ENCODE results near the gene ITGA5.
A peak's percentile ranks its signal among the peaks of the same experiment; 100 is the strongest.

Gene ITGA5

DNA sequence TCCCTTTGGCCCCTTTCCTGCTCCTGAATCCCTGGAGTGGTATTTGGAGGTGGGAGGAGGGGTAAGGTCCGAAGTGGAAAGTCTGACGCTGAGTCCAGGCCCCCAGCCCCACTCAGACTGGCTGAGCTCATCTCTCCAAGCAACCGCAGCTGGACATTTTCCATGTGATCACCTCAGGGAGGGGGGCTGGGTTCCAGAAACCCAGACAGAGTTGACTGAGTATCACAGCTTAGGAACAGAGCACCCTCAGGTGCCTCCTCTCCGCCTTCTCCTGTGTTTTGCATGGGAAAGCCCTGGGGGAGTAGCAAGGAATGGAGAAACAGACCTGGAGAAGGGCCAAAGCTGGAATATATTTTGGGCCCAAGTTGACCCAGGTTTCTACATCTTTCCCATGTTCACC, 8.0 kb upstream of the ITGA5 start:
- TF ChIP-seq, protein P1, sequence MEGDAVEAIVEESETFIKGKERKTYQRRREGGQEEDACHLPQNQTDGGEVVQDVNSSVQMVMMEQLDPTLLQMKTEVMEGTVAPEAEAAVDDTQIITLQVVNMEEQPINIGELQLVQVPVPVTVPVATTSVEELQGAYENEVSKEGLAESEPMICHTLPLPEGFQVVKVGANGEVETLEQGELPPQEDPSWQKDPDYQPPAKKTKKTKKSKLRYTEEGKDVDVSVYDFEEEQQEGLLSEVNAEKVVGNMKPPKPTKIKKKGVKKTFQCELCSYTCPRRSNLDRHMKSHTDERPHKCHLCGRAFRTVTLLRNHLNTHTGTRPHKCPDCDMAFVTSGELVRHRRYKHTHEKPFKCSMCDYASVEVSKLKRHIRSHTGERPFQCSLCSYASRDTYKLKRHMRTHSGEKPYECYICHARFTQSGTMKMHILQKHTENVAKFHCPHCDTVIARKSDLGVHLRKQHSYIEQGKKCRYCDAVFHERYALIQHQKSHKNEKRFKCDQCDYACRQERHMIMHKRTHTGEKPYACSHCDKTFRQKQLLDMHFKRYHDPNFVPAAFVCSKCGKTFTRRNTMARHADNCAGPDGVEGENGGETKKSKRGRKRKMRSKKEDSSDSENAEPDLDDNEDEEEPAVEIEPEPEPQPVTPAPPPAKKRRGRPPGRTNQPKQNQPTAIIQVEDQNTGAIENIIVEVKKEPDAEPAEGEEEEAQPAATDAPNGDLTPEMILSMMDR (conservative IDR thresholded peaks at IDR 0.05; ENCODE audit: control insufficient read depth, insufficient read depth, low read depth, low read length), result no peak
- H3K4me3 ChIP-seq (ENCODE audit: control insufficient read depth, low read depth, low read length), result no peak overlapping the region
- no peak for DNase-seq (ENCODE audit: low read depth)

DNA sequence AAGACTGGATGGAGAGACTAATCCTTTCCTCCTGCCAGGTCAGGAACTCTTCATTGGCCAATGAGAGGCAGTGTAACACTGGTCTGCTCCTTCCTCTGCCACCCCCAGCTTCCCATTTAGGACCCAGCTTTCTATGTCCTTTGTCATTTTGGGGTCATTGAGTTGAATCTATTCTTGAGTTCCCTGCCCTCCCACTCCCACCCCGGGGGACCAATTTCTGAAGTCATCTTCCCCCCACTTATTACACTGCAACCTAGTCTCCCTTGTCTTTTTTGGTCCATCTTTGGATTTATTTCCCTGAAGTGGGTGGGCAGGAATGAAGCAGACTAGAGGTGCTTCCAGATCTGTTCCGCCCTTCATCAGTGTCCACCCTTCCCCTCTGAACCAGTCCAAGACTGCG, 7.6 kb upstream of the ITGA5 start:
- H3K4me3 ChIP-seq (ENCODE audit: control insufficient read depth, low read depth, low read length), result no peak overlapping the region
- DNase-seq (ENCODE audit: low read depth), result no peak
- TF ChIP-seq, protein P1 (conservative IDR thresholded peaks at IDR 0.05; ENCODE audit: control insufficient read depth, insufficient read depth, low read depth, low read length), result no peak

DNA sequence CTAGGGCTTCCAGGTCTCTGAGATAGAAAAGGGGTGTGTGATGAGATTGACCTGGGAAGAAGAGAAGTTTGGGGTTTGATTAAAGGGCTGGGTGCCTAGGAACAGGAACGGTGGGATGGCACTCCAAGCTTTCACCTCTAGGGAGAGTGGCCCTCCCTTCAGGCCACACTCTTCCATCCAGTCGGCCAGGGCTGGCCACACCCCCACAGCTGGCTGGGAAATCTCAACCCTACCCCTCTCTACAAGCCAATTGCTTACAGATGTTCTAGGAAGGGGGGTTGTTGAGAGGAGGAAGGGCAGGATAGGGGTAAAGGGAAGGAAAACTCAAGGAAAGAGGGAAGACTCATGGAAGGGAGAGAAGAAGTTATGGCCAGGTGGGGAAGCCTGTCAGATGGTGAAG, 6.6 kb upstream of the ITGA5 start:
- peak; percentile 60 for DNase-seq (ENCODE audit: low read depth)
- no peak overlapping the region for H3K4me3 ChIP-seq (ENCODE audit: control insufficient read depth, low read depth, low read length)
- TF ChIP-seq, protein P1 (conservative IDR thresholded peaks at IDR 0.05; ENCODE audit: control insufficient read depth, insufficient read depth, low read depth, low read length), result no peak

DNA sequence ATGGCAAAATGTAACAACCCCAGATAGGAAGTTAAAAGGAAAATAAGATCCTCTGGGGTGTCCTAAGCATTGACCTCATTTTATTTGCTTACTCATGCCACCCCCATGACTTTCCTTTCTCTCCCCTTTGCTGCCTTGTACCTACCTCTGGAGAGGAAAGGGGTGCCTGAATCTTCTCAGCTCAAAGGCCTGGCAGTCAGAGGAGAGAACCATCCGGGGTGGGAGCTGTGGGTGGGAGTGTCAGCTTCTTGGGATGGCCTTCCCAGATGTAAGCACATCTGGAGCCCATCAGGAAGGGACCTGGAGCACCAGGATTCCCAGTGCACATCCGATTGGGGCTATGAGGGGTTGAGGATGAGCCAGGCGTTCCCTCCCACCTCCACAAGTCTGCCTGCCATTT, 5.2 kb upstream of the ITGA5 start:
- H3K4me3 ChIP-seq (ENCODE audit: control insufficient read depth, low read depth, low read length), result no peak overlapping the region
- peak; percentile 63 for DNase-seq (ENCODE audit: low read depth)
- TF ChIP-seq, protein P1 (conservative IDR thresholded peaks at IDR 0.05; ENCODE audit: control insufficient read depth, insufficient read depth, low read depth, low read length), result no peak

DNA sequence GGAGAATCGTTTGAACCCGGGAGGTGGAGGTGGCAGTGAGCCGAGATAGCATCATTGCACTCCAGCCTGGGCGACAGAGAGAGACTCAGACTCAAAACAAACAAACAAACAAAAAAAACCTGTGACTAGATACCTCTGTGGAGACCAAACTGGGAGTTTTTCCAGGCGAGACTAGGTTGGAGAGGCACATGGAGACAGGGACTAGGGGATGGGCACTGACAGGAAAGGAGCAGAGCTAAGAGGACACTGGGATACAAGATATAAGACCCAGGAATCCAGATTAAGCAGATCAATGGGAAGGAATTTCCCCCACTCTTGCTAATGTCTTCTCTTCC, 4.7 kb upstream of the ITGA5 start:
- H3K4me3 ChIP-seq (ENCODE audit: control insufficient read depth, low read depth, low read length), result no peak overlapping the region
- TF ChIP-seq, protein P1 (conservative IDR thresholded peaks at IDR 0.05; ENCODE audit: control insufficient read depth, insufficient read depth, low read depth, low read length), result no peak
- DNase-seq (ENCODE audit: low read depth), result no peak

DNA sequence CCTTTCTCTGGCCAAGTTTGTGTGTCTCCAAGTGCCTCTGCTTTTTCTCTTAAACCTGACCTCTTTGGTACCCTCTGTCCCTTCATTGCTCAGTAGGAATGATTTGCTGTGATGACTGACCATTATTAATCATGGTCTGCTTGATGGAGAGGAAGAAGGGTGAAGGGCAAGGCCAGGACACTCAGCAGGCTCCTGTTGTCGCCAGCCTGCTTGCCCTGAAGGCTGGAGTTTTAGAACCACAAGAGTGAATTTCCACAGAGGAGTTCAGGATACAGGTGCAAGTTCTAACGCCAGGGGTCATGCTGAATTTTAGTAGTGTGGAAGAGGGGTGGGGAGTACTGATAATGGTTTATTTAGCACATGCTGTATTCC, 2.8 kb upstream of the ITGA5 start:
- no peak for DNase-seq (ENCODE audit: low read depth)
- no peak overlapping the region for H3K4me3 ChIP-seq (ENCODE audit: control insufficient read depth, low read depth, low read length)
- TF ChIP-seq, protein P1 (conservative IDR thresholded peaks at IDR 0.05; ENCODE audit: control insufficient read depth, insufficient read depth, low read depth, low read length), result no peak

DNA sequence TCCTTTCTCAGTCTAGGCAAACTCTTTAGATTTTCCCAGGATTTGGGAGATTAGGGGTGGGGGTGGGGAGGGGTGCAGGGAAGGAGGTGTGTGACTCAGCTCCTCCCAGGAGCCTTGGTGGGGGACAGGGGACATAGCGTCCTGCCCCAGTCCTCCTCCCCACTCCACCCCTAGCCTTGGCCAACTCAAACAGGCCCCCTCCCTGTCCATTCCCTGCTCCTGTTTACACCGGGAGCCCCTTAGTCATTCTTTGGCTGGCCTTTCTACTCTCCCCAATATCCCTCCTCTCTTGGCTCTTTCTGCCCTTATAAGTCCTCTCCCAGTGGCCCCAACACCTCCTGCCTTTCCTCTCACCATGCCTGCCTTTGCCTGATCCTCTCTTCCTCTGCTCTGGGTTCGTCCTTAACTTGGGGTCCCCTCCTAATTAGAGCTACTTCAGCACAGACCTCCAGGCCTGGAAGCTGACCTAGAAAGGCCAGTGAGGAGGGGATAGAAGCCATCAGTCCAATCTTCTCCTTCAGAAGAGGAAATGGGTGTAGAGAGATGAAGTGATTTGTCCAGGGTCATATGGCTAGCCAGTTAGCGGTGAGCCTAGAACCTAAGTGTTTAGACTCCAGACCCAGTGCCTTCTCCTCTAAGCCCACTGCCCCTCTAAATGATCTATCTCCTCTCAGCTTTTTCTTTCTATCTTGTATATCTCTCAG, 2.3 kb upstream of the ITGA5 start:
- peak; percentile 93 for DNase-seq (ENCODE audit: low read depth)
- no peak overlapping the region for H3K4me3 ChIP-seq (ENCODE audit: control insufficient read depth, low read depth, low read length)

More for the DNA sequence above, 2.3 kb upstream of the ITGA5 start:
- TF ChIP-seq, protein P1 (conservative IDR thresholded peaks at IDR 0.05; ENCODE audit: control insufficient read depth, insufficient read depth, low read depth, low read length), result no peak
